COLO829 (cell line): Measurements from ENCODE around the gene MARCO.
"Not testable (repeated sequence)": the region's sequence is repeated elsewhere in the genome, so short reads cannot be mapped to it uniquely, and the experiment has no call there.

Experiments
- DNase-seq: peaks from one replicate; pipeline ENCODE4 v3.0.0; 2012; ENCODE audit warnings: low spot score

Gene MARCO

DNA sequence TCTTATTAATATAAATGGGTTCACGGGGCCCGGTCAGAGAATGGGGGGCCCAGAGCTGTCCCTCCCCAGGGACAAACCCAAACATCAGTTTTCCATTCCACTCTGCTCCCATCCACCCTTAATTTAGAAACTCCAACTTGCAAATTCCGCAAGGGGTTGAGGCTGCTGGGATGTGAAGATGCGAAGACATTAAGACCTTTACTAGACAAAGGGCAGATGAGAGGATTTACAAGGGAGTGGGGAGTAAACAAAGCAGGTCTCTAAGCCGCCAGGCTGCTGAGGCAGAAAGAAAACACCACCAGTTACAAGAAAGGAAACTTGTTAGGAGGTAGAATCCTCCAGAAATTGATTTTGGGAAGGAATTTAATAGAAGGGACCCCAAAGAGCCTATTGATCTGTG, 33.1 kb downstream of the MARCO start:
- DNase-seq = no peak

DNA sequence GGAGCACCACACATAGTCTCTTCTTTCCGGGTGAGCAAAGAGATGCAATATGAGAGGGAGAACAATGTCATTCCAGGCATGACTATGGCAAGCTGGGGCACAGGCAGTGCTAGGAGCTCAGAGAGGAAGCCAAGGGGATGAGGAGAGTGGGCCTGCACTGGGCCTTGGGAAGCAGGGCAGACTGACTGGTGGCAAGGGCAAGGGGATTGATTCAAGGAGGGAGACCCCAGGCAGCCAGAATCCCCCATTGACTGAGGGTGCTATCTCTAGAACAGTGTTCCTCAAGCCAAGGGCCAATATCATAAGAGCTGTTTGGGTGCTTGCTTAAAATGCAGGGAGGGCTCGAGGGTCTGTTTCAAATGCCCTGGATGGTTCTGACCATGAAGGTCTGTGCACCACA, 36.1 kb downstream of the MARCO start:
- no peak for DNase-seq

DNA sequence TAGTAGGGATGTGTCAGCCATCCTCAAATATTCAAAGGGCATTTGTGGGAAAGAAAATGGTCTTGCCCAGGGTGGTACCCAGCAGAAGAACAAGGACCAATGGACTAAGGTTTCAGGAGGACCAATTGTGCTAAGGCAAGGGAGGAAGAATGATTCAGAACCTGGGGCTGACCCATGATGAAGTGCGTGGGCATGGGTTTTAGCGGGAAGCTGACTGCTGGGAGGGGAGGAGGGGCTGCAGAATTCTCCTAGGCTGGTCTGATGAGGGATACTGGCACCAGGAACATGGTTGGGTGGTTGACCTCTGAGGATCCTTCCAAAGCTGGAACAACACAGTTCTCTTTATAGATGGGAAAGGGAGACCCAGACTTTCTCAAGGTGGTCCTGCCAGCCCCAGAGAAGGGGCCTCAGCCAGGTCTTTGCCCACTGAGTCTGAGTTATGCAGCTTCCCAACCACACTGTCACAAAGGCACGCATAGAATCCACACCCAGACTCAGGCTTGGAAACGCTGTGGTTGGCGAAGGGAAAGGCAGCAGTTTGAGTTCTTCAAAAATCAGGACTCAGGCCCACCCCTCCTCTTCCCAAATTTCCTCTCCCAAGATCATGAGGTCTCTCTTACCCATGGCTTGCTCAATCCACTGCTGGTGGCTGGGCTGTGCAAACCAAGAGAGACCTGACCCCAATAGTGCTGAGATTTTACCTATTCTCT, 37.3 kb downstream of the MARCO start:
- DNase-seq = no peak

DNA sequence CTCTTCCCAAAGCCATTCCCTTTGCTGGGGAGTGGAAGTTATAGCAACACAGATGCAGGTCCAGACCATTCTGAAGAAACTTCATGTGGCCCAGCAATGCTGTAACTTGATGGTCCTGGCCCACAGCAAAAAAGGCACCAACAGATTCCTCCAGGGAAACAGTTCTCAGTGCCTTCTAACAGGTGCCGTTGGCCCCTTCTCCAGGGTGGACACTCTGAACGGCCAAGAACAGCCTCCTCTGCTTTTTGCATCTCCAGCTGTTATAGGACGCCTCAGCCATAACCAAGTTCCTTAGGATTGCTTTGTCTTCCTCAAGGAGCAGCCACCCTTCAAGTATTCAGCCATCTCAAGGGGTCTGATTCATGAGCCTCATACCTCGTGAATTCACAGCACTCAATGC, 38.0 kb downstream of the MARCO start:
- no peak for DNase-seq

DNA sequence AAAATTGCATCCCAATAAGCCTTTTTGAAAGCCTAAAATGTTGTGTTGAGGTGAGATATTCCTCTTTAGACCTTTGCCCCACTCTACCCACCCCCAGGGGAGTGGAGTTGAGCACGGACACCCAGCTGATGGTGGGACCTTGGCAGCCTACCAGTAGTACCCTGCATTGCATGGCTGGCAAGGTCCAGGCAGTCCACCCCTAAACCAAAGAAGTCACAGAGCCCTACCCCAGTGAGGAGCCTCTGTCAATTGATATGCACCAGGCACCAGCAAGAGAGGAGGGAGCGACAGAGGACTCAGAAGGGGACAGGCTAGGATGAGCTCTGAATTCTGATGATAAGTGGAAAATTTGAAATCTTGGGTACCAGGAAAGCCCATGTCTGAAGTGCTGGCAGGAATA, 38.6 kb downstream of the MARCO start:
- no peak for DNase-seq

GRCh38 chr2:118981632-118982031, 39.6 kb downstream of the MARCO start:
- DNase-seq = no peak

DNA sequence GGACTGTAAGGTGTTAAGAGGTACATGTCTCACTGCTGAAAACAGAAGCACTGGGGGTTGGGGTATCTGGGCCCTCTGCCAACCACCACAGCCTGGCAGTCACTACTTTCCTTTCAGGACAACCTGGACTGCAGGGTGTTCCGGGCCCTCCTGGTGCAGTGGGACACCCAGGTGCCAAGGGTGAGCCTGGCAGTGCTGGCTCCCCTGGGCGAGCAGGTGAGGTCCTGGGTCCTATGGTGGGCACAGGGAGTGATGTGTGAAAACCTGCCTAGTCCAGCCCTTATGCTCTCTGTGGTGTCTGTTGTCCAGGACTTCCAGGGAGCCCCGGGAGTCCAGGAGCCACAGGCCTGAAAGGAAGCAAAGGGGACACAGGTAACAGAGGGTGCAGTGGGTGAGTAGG, 40.0 kb downstream of the MARCO start:
- no peak for DNase-seq

DNA sequence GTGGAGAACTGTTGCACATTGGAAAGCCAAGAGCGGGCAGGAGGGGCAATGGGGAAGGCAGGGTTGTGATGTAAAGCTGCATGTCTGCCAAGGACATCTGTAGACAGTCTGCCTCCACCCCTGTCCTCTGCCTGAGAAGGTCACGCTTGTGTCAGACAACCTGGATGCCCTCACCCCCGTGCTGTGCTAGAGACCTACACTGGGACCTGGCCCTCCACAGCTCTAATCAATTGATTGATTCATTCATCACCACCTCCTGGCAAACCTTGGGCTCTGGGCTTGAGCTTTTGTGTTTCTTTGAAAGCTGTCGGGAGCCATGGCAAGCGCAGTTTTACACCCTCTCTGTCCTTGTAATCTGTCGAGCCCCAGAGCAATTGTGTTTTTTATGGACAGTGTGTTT, 41.1 kb downstream of the MARCO start:
- DNase-seq = no peak

- DNase-seq = no peak
Observed at GRCh38 chr2:118983915-118984314, 41.9 kb downstream of the MARCO start.

DNA sequence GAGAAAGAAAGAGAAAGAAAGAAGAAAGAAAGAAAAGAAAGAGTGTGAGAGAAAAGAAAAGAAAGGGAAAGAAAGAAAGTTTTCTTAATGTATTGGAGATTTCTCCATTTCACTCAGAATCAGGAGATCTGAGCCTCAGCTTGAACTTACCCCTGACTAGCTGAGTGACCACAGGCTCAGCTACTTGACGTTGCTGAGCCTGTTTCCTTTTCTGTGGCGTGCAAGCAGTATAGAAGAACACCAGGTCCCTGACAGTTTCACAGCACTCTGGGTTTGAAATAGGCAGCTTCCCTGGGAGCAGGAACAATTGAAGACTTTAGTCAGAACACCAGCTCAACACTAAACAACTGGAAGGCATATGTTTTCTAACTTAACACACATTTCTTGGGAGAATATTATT, 44.7 kb downstream of the MARCO start:
- DNase-seq = no peak

GRCh38 chr2:118987886-118988285, 45.9 kb downstream of the MARCO start:
- no peak for DNase-seq

DNA sequence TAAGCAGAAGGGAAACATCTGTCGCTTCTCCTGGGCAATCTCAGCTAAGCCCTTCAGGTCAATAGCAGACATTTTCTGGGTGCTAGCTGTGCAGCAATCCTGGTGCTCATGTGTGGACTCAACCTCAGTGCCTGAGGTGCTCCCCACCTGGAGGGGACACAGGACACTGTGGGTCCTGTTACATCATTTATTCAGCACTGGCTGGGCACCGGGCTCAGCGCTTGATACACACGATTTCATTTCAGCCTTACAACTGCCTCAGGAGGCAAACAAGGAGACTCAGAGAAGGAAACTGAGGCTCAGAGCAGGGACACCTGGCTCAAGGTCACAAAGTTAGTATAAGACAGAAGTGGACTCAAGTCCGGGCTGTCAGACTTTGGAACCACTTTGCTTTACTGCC, 46.7 kb downstream of the MARCO start:
- DNase-seq = no peak

DNA sequence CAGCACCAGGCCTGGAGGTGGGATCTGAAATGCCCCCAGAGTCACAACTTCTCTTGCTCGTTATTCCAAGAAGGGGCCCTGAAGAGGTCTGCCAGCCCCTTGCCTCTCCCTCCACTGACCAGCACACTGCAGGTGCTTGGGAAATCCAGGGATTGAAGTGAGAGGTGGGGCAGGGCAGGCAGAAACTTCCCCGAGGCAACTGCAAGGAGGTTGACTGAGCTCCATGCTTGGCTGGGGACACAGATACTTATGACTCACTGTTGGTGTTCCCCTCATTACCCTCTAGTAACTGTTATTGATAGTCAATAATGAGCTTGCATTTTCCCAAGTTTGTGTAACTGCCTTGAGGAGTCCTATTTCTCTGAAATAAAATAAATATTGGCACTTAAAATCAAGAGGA, 47.5 kb downstream of the MARCO start:
- DNase-seq = no peak

GRCh38 chr2:118990757-118991545, 49.0 kb downstream of the MARCO start:
- DNase-seq = no peak

DNA sequence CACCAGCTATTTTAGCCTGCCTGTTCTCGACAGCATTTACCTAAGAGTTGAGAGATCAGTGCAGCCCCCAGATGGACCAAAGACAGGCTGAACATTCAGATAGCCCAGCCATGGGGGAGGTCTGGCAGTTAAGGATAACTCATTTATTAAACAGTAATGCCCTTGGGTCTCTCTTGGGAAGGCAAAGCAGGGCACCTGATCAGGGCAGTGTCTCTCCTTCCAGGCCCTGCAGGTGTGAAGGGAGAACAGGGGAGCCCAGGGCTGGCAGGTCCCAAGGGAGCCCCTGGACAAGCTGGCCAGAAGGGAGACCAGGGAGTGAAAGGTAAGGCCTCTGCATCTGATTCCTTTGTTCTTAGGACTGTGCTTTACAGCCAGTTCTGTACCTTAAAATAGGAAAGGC, 49.6 kb downstream of the MARCO start:
- DNase-seq = no peak

GRCh38 chr2:118992740-118993391, 50.9 kb downstream of the MARCO start:
- DNase-seq = no peak

DNA sequence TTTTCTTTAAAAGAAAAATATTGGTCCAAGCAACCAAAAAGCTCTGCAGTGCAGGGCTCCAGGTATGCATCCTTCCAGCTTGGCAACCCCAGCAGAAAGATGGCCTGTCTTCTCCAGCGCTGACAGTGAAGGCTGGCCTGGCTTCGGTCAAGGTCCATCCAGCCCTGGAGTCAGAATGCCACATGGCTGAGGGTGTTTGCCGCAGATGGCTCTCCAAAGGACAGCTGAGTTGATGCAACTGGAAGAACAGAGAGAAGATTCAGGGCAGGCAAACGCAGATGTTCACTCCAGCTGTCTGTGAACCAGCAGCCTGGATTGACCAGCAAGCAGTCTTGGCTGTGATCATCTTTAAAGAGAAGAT, 51.4 kb downstream of the MARCO start:
- DNase-seq = no peak

DNA sequence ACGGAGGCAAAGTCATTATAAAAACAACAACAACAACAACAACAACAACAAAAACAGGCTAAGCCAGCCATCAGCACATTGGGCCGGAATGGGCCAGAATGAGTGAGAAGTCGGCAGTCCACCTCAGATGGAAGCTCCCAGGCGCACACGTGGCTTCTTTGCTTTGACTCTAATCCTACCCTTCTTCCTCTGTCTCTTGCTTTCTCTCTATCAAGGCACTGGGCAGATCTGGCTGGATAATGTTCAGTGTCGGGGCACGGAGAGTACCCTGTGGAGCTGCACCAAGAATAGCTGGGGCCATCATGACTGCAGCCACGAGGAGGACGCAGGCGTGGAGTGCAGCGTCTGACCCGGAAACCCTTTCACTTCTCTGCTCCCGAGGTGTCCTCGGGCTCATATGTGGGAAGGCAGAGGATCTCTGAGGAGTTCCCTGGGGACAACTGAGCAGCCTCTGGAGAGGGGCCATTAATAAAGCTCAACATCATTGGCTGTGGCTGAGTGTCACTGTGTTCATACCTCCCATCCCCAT, 52.2 kb downstream of the MARCO start:
- DNase-seq = no peak

DNA sequence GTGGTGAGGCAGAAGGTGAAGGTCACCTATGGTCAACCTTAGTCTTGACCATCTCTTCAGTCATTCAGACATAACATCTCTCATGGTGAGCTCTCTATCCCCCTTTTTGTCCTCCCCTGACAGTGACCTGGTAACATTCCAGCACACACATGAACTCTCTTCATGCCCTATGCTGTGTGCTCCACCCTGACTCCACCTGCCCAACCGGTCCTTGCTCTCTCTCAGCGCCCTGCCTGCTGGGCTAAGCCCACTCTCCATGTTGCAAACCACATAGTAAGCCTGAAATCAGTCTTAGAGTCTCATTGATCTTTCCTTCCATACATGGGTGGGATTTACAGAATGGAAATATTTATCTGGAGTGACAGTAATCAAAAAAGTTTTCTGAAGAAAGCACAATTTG, 52.8 kb downstream of the MARCO start:
- no peak for DNase-seq

GRCh38 chr2:119003856-119004255, 61.9 kb downstream of the MARCO start:
- not testable (repeated sequence) for DNase-seq

DNA sequence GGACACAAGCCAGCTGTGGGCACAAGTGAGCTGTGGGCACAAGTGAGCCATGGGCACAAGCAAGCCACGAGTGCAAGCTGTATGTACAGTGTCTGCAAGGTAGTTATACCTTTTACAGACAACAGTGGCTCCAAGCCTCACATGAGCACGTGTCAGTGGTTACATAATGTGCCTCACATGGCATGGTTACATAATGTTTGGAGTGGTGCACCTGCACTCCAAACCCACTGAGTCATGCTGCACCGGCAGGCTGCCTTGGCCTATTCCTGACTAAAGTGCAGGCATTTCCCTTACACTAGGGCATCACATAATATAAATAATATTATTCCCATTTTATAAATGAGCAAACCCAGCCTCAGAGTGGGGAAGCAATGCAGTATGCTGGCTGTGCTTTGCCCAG, 62.6 kb downstream of the MARCO start:
- no peak for DNase-seq

GRCh38 chr2:119005051-119005450, 63.1 kb downstream of the MARCO start:
- no peak for DNase-seq

DNA sequence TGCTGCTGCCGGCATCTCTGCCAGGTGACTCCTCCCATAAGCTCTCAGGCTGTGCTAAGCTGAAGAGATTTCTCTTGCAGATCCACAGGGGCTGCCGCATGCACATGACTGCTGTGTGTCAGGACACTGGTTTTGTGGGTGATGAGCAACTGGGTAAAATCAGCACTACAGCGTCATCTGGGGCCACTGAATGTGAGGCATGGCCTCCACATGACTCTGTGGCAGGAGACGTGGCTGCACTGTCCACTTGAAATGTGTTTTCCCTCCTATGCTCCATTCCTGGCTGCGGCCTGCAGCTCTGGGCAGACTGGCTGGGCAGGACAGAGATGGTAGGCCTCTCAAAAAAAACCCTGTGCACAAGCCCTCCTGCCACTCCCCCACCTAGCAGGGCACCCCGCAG, 63.6 kb downstream of the MARCO start:
- DNase-seq = no peak
